Femur (tissue), 1 donor: ENCODE data around the gene SZT2.

Experiments
- DNase-seq: peaks from one replicate; pipeline ENCODE4 v3.0.0-alpha.2; 2017

SZT2 gene

GRCh38 chr1:43426221-43426620, 36.5 kb downstream of the SZT2 start:
- DNase-seq: no peak

DNA sequence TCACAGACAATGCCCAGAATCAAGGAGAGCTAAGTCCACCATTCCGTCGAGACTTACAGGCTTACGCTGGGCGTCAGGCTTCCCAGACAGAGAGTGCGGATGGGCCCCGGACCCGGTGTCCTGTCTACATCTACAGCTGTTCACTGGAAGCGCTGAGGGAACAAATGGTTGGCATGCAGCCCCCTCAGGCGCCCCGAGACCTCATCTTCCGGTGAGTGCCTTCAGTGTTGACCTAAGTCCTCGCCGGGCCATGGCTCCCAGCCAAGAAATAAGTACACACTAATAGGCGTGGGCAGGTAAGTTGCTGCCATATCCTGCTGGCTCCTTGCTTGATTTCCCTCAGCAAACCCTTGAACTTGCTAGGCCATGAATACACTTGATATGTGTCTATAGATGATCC, 37.8 kb downstream of the SZT2 start:
- DNase-seq: no peak

DNA sequence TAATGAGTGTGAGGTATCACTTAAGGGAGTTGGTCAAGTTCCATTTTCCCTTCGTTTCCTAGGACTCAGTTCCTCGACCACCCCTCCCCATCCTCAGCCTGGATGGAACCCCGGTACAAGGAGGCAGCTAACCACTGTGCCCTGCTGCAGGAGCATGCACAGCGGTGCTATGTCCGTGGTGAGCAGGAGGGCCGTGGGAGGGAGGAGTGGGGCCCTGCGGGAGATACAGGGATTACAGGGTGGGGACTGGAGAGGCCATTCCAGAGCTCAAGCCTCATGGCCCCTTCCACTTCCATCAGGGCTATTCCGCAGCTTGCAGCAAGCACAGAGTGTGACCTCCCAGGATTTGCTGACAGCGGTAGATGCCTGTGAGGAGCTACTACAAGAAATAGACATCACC, 38.2 kb downstream of the SZT2 start:
- DNase-seq: no peak

GRCh38 chr1:43430831-43431230, 41.1 kb downstream of the SZT2 start:
- no peak for DNase-seq

GRCh38 chr1:43431676-43432075, 42.0 kb downstream of the SZT2 start:
- DNase-seq: no peak

DNA sequence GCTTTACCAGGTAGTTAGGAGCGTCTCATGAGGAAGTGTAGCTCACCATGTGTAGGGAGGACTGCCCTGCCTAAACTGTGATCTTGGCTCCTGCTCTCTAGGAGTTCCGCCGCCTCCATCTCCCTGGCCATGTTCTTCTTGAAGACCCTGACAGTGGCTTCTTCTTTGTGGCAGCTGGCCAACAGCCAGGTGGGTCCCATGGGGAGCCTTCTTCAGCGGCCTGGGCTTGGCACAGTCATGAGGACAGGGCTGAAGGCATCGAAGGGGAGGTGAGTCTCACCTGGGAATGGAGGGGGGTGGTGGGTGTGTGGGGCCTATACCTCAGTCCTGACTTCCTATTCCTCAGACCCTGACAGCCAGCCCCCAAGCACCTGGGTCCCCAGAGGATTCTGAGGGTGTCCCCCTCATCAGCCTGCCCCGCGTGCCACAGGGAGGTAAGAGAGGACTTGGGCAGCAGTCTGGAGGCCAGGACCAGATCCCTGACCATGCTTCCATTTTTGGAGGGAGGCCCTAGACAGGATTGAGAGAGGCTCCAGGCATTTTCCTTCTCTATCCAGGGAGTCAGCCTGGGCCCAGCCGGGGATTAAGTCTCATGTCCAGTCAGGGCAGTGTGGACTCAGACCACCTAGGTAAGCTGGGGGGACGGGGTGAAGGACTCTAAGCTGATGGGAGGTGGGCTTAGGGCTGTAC, 42.6 kb downstream of the SZT2 start:
- no peak for DNase-seq

- no peak for DNase-seq
Observed at GRCh38 chr1:43432907-43433306, 43.2 kb downstream of the SZT2 start.

DNA sequence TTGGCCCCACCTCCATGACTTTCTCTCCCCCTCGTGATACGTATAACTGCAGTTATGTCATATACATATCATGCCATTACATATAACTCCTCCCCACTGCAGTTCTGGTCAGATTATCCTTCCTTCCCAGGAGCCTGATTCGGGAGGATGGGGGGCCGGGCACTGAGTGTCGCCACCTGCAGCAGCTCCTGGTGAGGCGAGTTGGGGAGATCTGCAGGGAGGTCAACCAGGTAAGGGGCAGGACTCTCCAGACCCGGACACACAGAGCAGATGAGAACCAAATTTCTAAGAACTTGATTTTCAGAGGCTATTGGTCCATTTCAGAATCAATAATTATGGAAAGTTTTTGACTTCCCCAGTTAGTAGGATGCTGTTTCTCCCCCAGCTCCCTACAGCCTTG, 44.6 kb downstream of the SZT2 start:
- DNase-seq: peak; percentile 11

GRCh38 chr1:43435146-43436145, 45.7 kb downstream of the SZT2 start:
- DNase-seq: peak; percentile 70

GRCh38 chr1:43436371-43436770, 46.7 kb downstream of the SZT2 start:
- DNase-seq: no peak

GRCh38 chr1:43437031-43437973, 47.6 kb downstream of the SZT2 start:
- DNase-seq: peak; percentile 10

DNA sequence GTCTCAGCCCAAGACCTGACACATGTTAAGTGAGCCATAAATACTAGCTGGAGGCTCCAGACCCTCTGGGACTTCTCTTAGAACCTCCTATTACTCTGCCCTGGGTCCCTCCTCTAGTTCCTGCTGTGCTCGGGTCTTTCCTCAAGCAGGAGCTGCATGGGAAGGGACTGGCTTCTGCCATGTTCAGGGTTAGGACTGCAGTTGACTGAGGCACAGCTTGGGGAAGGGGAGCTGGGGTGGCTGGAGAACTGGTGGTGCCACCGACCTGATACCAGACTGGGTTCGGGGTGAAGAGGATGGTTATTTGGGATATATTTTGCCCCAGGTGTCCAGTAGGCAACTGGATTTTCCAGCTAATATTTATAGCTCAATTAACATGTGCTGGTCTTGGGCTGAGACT, 48.3 kb downstream of the SZT2 start:
- DNase-seq: peak; percentile 8

DNA sequence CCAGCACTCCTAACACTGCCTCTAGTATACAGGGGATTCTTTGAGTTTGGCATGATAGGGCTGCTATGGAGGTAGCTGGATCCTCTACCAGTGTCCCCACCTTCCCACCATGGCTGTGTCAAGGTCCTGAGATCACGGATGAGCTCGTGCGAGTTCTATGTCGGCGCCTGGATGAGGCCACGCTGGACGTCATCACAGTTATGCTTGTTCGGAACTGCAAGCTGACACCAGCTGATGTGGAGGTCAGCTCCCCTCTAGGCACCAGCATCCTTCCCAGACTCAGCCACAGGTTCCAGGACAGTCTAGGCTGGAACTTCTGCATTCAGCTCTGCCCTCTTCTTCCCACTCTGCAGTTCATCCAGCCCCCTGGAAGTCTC, 48.9 kb downstream of the SZT2 start:
- DNase-seq: peak; percentile 11

GRCh38 chr1:43438953-43439581, 49.4 kb downstream of the SZT2 start:
- peak; percentile 15 for DNase-seq

GRCh38 chr1:43439781-43440180, 50.1 kb downstream of the SZT2 start:
- DNase-seq: peak; percentile 14

DNA sequence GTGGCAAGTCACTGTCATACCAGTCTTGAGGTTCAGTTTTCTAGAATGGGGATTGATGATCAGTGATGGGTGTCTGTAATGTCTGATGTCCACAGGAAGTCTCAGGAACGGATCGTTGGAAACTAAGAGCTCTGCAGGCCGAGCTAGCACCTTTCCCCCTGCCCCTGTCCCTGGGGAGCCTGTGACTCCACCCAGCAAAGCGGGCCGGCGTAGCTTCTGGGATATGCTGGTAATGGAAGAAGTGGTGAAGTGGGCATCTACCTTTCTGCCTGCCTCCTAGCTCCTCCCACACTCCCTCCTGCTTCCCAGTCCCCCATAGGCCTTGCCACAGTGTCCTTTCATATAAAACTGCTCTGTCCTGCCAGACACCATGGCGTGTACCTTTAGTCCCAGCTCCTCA, 50.7 kb downstream of the SZT2 start:
- DNase-seq: peak; percentile 13

- peak; percentile 10 for DNase-seq
Observed at GRCh38 chr1:43441166-43441893, 51.6 kb downstream of the SZT2 start.

DNA sequence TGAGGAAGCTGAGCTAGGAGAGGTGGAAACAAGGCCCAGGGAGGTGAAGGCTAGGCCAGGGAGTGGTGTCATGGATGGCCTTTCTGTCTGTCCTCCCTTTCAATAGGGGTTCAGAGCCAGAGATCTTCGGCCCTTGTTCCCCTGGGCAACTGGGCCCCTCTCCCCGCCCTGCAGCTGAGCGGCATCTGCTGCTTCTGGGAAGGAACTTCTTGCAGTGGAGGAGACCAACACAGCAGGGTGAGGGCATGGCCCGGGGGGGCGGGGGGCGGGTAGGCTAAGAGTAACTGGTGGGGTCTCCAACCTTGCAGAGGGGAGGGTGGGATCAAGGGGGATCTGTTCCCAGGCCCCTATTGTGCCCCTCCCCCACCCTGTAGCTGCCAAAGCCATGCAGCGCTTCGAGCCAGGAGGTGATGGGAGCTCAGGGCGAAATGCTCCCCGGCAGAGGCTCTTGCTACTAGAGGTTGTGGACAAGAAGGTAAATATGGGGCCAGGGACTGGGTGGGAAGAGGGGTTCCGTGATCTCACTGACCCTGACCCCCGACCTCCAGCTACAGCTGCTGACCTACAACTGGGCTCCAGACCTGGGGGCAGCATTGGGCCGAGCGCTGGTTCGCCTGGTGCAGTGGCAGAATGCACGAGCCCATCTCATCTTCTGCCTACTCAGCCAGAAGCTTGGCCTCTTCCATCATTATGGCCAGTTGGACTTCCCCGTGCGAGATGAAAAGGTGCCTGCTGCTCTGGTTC, 52.4 kb downstream of the SZT2 start:
- DNase-seq: peak; percentile 15

GRCh38 chr1:43442756-43443155, 53.1 kb downstream of the SZT2 start:
- DNase-seq: peak; percentile 19

DNA sequence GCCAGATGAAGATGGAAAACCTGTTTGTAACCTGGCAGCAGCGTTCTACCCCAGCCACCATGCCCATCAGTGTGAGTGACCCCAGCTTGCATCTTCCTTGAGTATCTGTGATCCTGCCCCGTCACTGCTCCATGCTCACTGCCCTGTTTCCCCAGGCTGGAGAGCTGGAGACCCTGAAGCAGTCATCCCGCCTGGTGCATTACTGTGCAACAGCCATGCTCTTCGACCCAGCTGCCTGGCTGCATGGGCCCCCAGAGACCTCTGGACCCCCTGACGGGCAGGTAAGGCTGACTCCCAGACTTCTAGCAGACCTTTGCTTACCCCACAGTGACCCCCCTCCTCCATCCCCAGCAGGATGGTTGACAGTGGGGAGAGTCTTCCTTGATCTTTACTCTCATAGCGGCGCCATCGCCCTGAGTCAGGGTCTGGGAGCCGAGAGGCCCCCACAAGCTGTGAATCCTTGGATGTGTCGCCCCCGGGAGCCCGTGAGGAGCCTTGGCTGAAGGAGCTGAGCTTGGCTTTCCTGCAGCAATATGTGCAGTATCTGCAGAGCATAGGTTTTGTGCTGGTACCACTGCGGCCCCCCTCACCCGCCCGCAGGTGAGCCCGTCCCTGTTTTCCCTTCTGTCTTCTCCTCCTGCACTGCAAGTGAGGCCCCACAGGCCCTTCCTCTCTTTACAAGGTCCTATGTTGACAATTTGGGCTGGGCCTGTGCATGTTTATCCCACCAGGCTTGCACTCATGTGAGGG, 53.7 kb downstream of the SZT2 start:
- peak; percentile 14 for DNase-seq
